Esophagus squamous epithelium (tissue), 5 donors: Measurements from ENCODE around the gene KCNJ9. TPM values are rescaled to one million over a fixed set of nuclear protein-coding genes. Genes with fewer than 3 reads are reported as not detected.

Experiments used
- DNase-seq: peaks from one replicate; lab custom pipeline; 2025; lab: John Stamatoyannopoulos, UW
- H3K27ac ChIP-seq, 4 donors: fragments of 200-600 bp; sonication (generic); one replicate each; pipeline ENCODE4 v1.5.1; 2016 to 2019; ENCODE audit warnings: mild to moderate bottlenecking in 1 of 4
- H3K27me3 ChIP-seq, 4 donors: fragments of 200-600 bp; sonication (generic); 1 replicate in 3 of 4; 2 replicates in 1 of 4; pipeline versions ENCODE4 v1.5.1 to v1.6.0; 2017 to 2021; ENCODE audit warnings: antibody characterized with exemption in 1 of 4
- H3K36me3 ChIP-seq, 3 donors: fragments of 200-600 bp; sonication (generic); one replicate each; pipeline ENCODE4 v1.5.1; 2016 to 2019
- H3K4me1 ChIP-seq, 3 donors: fragments of 200-600 bp; sonication (generic); one replicate each; pipeline ENCODE4 v1.5.1; 2017 to 2019
- H3K4me3 ChIP-seq, 4 donors: fragments of 200-600 bp; sonication (generic); 1 replicate in 3 of 4; 2 replicates in 1 of 4; pipeline ENCODE4 v1.5.1; 2016 to 2019; ENCODE audit warnings: mild to moderate bottlenecking in 2 of 4, moderate library complexity in 1 of 4
- H3K9me3 ChIP-seq, 3 donors: fragments of 200-600 bp; sonication (generic); one replicate each; pipeline ENCODE4 v1.5.1; 2016 to 2019
- POLR2A ChIP-seq, 4 donors: fragments of 450-650 bp; IDR thresholded peaks; one replicate each; pipeline ENCODE4 v1.6.1; 2017; ENCODE audit warnings: antibody characterized with exemption in 4 of 4, mild to moderate bottlenecking in 4 of 4, moderate library complexity in 3 of 4
- WGBS, 2 donors: methylation state at CpG; one replicate each; pipeline ENCODE4 v1.1.5; 2018; 5-methylcytosine and 5-hydroxymethylcytosine counted together
- intact Hi-C: fragments of 100-400 bp; cut with DNase I; formaldehyde crosslinking; loops from one replicate; pipeline ENCODE4 v1.15.0; 2022
- total RNA-seq, 4 donors: library from RNA; depleted of rRNA; stranded (reverse); fragments of >200 nt; gene quantifications; one replicate each; pipeline ENCODE4 v1.1.0, GENCODE V29; 2016
- TF ChIP-seq, protein P1 (sequence below), 6 experiments: fragments of 450-650 bp in 4 of 6; fragments of 200-600 bp in 2 of 6; sonication (generic) in 2 of 6; IDR thresholded peaks; one replicate each; pipeline ENCODE4 v1.5.1; 2016 to 2019; ENCODE audit warnings: antibody characterized with exemption in 6 of 6, mild to moderate bottlenecking in 4 of 6, moderate library complexity in 4 of 6
- donor health status: DM: yes; HTN: yes; CAD: no.

KCNJ9 gene
- total RNA-seq, 4 donors from 2014 or later, result not detected

DNA sequence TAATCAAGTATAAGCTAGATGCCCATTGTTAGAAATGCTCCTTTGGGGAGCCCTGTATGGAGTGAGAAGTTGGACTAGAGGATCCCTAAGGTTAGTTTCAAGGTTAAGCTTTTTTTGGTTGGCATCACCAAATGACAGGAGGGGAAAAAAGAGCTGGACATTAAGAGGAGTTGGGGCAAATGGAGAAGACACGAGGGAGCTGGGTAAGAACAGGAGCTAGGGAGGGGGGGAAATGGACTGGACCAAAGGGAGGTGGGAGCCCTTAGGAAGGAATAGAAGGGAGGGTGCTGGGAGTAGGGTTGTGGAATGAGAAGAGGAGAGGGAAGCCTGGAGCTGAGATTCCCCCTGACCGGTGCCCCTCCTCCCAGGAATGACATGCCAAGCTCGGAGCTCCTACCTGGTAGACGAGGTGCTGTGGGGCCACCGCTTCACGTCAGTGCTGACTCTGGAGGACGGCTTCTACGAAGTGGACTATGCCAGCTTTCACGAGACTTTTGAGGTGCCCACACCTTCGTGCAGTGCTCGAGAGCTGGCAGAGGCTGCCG, 5.9 kb downstream of the KCNJ9 start:
- intact Hi-C loops, result loop anchor here (10.0 kb wide), 1 partner anchor 152 kb away; no protein-coding TSS in a partner anchor
- peaks cover 0 to 50% (median 0%) of the 10 kb centered on the region in 3 donors for H3K36me3 ChIP-seq
- no peak overlapping the region for H3K4me3 ChIP-seq
- WGBS, 2 donors, result 92 to 93% methylated on average over 8 to 9 of the region's 12 CpGs
- no peak for DNase-seq
- no peaks in the 10 kb centered on the region for H3K9me3 ChIP-seq
- H3K27ac ChIP-seq, result no peak overlapping the region
- TF ChIP-seq POLR2A (IDR thresholded peaks at IDR 0.05), result no peak
- TF ChIP-seq, protein P1, sequence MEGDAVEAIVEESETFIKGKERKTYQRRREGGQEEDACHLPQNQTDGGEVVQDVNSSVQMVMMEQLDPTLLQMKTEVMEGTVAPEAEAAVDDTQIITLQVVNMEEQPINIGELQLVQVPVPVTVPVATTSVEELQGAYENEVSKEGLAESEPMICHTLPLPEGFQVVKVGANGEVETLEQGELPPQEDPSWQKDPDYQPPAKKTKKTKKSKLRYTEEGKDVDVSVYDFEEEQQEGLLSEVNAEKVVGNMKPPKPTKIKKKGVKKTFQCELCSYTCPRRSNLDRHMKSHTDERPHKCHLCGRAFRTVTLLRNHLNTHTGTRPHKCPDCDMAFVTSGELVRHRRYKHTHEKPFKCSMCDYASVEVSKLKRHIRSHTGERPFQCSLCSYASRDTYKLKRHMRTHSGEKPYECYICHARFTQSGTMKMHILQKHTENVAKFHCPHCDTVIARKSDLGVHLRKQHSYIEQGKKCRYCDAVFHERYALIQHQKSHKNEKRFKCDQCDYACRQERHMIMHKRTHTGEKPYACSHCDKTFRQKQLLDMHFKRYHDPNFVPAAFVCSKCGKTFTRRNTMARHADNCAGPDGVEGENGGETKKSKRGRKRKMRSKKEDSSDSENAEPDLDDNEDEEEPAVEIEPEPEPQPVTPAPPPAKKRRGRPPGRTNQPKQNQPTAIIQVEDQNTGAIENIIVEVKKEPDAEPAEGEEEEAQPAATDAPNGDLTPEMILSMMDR (IDR thresholded peaks at IDR 0.05), result no peak
- peaks cover 0 to 22% (median 2%) of the 10 kb centered on the region in 4 donors for H3K27me3 ChIP-seq
- peaks cover 0 to 11% (median 9%) of the 10 kb centered on the region in 3 donors for H3K4me1 ChIP-seq

- no peak for TF ChIP-seq POLR2A (IDR thresholded peaks at IDR 0.05)
- TF ChIP-seq, protein P1 (IDR thresholded peaks at IDR 0.05), result no peak
- no peaks in the 10 kb centered on the region for H3K9me3 ChIP-seq
- DNase-seq, result no peak
- 77 to 87% methylated on average over 2 to 3 of the region's 3 CpGs for WGBS, 2 donors
- intact Hi-C loops, result loop anchor here (10.0 kb wide), 2 partner anchors 155 to 165 kb away; no protein-coding TSS in a partner anchor
- H3K27me3 ChIP-seq, result no peaks in the 10 kb centered on the region
- peaks cover 0 to 77% (median 5%) of the 10 kb centered on the region in 3 donors for H3K36me3 ChIP-seq
- H3K4me1 ChIP-seq, result no peaks in the 10 kb centered on the region
- H3K27ac ChIP-seq, result no peak overlapping the region
- H3K4me3 ChIP-seq, result no peak overlapping the region
Observed at GRCh38 chr1:160089883-160090282, 8.5 kb downstream of the KCNJ9 start.

DNA sequence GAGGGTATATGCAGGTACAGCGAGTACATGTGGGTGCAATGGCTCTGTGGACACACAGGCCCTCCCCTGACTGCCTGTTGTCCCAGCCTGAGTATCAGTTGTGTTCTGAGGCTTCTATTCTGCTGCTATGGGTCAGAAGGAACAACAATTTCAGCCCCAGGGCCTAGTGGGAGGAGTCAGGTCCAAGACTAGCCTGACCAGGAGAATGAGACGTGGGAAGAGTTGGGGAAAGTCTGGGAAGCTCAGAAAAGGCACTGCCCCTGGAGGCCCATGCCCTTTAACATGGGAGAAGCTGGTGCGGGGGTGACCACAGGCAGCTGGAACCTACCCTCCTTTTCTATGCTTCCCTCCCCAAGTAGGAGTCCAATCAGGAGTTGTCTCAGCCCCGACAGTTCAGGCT, 9.4 kb downstream of the KCNJ9 start:
- no peak for DNase-seq
- WGBS, 2 donors, result 93 to 100% methylated on average over 1 to 4 of the region's 4 CpGs
- Histone ChIP-seq H3K9me3 (no peaks in the 10 kb centered on the region), H3K36me3 (peaks cover 0 to 81% (median 5%) of the 10 kb centered on the region in 3 donors), H3K4me1 (peaks cover 0 to 3% (median 0%) of the 10 kb centered on the region in 3 donors), H3K4me3 (no peak overlapping the region), H3K27ac (no peak overlapping the region), H3K27me3 (no peaks in the 10 kb centered on the region)
- intact Hi-C loops, result loop anchor here (10.0 kb wide), 1 partner anchor 164 kb away; no protein-coding TSS in a partner anchor
- TF ChIP-seq, protein P1 (IDR thresholded peaks at IDR 0.05), result no peak

GRCh38 chr1:160091666-160092223, 10.4 kb downstream of the KCNJ9 start:
- WGBS, 2 donors, result 93 to 98% methylated on average over 4 to 5 of the region's 5 CpGs
- intact Hi-C loops, result loop anchor here (10.0 kb wide), 1 partner anchor 163 kb away; no protein-coding TSS in a partner anchor

More at GRCh38 chr1:160091666-160092223, 10.4 kb downstream of the KCNJ9 start:
- peaks cover 4 to 13% (median 9%) of the 10 kb centered on the region in 3 donors for H3K4me1 ChIP-seq
- no peak overlapping the region for H3K4me3 ChIP-seq
- no peak for DNase-seq
- peaks cover 0 to 81% (median 5%) of the 10 kb centered on the region in 3 donors for H3K36me3 ChIP-seq
- no peak overlapping the region for H3K27ac ChIP-seq
- H3K27me3 ChIP-seq, result no peaks in the 10 kb centered on the region
- no peaks in the 10 kb centered on the region for H3K9me3 ChIP-seq
- TF ChIP-seq, protein P1 (IDR thresholded peaks at IDR 0.05), result no peak
- TF ChIP-seq POLR2A (IDR thresholded peaks at IDR 0.05), result no peak
